GM12864 (cell line): ENCODE results near the gene HOXB5.
A peak's percentile ranks its signal among the peaks of the same experiment; 100 is the strongest.

Experiments used
- DNase-seq: peaks from one replicate; pipeline ENCODE4 v3.0.0-alpha.2; 2011; ENCODE audit warnings: low read depth
- H3K4me3 ChIP-seq: 2 replicates; pipeline ENCODE4 v1.5.1; 2011; ENCODE audit warnings: mild to moderate bottlenecking, low read depth, low read length, control low read depth
- TF ChIP-seq, protein P1 (sequence below): IDR thresholded peaks from 2 replicates; pipeline ENCODE4 v1.5.1; 2011; ENCODE audit warnings: low read depth, mild to moderate bottlenecking, moderate library complexity, low read length, control low read depth, inconsistent platforms; ENCODE audit errors: missing control alignments

Gene HOXB5

DNA sequence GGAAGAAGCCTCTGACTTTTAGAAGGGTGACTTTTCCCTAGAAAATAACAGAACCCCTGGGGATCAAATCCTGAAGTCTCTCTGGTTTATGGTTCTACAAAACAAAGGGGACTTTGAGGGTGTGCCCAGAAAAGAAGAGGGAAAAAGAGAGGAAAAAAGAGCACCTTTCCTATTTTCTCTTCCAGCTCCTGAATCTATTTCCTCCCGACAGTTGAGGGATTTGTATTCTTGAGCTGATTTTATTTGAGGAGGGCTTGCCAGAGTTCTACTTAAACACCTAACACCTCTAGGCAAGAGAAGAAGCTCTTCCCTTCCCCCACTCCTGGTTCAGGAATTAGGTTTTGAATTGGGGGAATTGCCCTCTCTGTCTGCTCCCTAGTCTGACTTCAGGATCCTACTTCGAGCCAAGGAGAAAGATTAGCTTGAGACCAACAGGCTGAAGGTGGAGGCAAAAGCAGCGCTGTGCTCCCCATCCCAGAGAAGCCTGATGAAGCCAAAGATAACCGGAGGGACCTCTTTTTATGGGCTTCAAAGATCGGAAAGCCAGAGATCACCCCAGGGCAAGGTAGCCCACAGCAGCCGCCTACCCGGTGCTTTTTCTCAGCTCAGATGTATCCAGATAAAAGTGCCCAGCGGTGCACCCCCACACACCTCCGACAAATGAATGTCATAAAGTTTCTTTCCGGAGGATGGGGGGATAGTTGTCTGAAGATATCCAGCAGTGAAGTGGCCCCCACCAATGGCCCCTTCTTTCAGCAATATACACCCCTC is 4.3 kb downstream of the HOXB5 start:
- DNase-seq, result no peak
- H3K4me3 ChIP-seq, result no peak overlapping the region
- TF ChIP-seq, protein P1, sequence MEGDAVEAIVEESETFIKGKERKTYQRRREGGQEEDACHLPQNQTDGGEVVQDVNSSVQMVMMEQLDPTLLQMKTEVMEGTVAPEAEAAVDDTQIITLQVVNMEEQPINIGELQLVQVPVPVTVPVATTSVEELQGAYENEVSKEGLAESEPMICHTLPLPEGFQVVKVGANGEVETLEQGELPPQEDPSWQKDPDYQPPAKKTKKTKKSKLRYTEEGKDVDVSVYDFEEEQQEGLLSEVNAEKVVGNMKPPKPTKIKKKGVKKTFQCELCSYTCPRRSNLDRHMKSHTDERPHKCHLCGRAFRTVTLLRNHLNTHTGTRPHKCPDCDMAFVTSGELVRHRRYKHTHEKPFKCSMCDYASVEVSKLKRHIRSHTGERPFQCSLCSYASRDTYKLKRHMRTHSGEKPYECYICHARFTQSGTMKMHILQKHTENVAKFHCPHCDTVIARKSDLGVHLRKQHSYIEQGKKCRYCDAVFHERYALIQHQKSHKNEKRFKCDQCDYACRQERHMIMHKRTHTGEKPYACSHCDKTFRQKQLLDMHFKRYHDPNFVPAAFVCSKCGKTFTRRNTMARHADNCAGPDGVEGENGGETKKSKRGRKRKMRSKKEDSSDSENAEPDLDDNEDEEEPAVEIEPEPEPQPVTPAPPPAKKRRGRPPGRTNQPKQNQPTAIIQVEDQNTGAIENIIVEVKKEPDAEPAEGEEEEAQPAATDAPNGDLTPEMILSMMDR, result no peak

DNA sequence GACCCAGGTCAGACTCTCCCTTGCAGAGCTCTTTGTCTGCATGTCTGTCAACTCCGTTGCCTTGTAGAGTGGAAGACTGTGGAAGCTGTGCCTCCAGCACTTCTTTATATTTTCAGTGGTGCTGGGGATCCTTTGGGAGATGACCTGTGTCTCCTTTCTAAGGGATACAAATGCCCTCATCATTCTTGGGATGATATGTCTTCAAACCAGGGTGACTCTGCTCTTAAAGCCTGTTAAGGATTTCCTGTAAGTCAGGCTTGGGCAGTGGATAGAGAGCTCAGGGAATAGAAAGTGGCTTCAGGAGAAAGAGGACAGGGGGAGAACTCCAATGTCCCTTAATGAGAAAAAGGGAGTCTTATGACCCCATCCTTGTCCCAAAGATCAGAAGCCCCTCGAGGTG is 5.1 kb downstream of the HOXB5 start:
- no peak overlapping the region for H3K4me3 ChIP-seq
- DNase-seq, result no peak
- TF ChIP-seq, protein P1, result no peak

DNA sequence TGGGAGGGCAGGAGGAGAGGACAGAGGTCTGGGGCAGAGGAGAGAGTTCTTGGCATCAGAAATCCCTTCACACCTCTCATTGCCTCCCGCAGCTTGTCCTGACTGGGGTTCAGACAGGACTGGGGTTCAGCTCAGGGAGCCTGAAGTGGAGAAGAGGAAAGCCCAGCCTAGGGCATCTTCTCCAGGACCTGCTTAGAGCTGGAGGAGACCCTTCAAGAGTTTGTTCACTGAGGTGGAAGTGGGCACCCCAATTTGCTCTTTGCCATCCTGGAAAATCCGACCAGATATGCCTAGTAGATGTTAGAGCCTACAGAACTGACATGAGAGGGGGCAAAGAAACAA is 5.5 kb downstream of the HOXB5 start:
- DNase-seq, result no peak
- H3K4me3 ChIP-seq, result no peak overlapping the region
- TF ChIP-seq, protein P1, result no peak

DNA sequence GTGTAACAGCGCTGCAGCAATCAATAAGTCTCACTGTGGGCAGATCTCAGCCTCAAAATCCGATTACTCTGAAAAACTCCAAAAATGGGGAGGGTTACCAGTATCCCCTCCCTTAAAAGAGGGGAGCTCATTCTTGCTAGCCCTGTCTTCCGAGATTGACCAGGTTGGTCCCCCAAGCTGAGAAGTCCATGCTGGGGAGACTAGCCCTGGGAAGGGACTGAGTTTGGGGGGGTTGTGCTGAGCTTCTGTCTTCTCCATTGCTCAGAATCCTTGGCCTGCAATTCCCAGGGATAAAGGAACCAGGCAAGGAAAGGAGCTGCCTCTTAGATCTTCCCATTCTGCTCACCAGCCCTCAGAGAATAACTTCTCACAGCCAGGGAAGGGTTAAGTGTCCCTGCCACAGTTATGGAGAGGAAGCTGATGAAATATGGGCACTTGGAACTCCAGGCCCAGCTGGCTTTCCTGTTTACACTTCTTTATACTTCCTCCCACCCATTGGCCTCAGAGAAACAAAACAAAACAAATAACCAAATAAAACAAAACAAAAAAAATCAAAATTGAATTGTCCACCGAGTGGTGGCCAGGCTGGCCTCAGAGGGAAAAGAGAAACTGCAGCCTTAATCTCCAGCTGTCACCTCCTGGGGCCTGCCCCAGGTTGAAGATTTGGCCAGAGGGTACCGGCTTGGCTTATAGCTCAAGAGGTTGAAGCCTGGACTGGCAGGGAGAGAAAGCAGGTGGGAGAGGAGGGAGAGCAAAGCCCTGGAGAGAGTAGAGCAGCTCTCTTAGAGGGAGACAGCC is 6.1 kb downstream of the HOXB5 start:
- TF ChIP-seq, protein P1, result no peak

DNA sequence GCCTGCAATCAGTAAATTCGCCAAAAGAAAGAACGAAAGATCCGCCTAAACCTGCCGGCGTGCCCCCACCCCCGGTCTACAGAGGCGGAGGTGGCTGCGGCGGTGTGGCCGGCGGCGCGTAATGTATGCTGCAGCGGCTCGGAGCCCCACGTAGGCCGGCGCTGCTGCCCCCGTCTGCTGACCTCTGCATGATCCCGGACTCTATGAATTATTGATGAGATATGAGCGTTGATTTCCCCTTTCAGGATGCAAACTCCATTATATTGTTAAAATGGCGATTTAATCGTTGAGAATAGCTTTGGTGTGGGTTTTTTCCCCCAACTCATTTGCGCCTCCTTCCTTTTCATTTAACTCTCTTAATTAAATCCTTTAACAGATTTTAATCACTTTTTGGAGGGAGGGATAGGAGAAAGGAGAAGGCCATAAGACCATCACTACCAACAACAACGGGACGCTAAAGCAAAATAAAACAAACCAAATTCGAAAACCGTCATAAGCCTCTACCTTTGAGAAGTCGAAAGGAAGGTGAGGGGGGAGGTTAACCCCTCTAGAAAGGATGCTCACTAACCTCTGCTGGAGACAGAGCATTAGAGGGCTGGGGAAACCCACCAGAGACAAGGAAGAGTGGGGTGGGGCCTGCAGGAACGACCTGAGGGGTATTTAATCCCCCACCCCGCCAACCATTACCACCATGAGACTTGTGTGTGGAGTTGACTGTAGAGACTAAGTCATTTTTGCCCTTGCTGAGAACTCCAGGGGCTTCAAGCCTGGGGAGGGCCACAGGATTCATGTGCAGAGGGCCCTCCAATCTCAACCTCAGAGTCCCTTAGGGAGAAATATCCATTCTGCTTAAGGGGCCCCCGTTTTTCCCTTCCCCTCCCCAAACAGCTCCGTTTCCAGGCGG is 7.0 kb downstream of the HOXB5 start:
- peak overlapping the region; percentile 55 for H3K4me3 ChIP-seq
- DNase-seq, result no peak
- TF ChIP-seq, protein P1, result no peak

More for the DNA sequence above, 6.1 kb downstream of the HOXB5 start:
- H3K4me3 ChIP-seq, result no peak overlapping the region
- no peak for DNase-seq

DNA sequence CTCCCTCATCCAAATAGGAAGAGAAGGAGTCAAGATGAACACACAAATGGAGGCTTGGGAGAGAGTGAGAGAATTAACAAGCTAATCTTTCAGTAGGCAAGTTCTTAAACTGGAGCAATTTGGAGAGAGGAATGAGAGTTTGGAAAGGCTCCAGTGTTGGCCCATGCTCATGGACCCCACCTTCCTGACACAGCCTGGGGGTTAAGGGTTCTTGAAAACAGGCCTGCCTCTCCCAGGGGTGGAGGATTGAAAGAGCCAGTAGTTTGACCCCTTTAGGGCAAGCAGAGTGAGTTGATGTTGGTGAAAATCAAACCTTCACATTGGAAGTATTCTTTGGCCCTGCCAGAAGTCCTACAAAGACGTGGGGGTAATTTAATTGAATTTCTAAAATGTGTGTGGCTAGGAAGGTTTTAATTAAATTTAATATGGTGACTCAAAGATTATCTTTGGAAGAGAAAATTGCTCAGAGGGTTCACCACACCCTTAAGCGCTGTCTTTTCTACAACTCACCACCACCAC is 9.3 kb downstream of the HOXB5 start:
- H3K4me3 ChIP-seq, result no peak overlapping the region

More for the DNA sequence above, 9.3 kb downstream of the HOXB5 start:
- TF ChIP-seq, protein P1, result no peak
- DNase-seq, result no peak
